GM12878 (cell line): ENCODE results near the gene GMDS. TPM values are rescaled to one million over a fixed set of nuclear protein-coding genes. Genes with fewer than 3 reads are reported as not detected.

Source experiments
- ATAC-seq: fragments of 200-7000 bp; cut with Tn5 transposase; 3 replicates; pipeline ENCODE4 v1.9.1; 2020; ENCODE audit warnings: mild to moderate bottlenecking, moderate library complexity
- BruUV-seq: library from RNA; stranded (reverse); fragments of 400-500 nt; replicated peaks from 2 replicates; lab custom pipeline; 2021; lab: Mats Ljungman, UMichigan
- CTCF ChIA-PET: fragments of 300-600 bp; sonication (Branson Sonifier 250); formaldehyde crosslinking; extraction: SDS; loops from one replicate; lab custom pipeline; 2021; ENCODE audit warnings: inconsistent platforms; lab: Yijun Ruan, JAX
- POLR2A ChIA-PET: fragments of 350-600 bp; formaldehyde crosslinking; extraction: SDS; loops from one replicate; lab custom pipeline; 2021; ENCODE audit warnings: inconsistent platforms; lab: Charles Lee
- RAD21 ChIA-PET: fragments of 300-600 bp; sonication (Branson Sonifier 250); formaldehyde crosslinking; loops from one replicate; lab custom pipeline; 2023; ENCODE audit warnings: antibody characterized with exemption; ENCODE audit not compliant: unreplicated experiment; lab: Charles Lee
- SMC1A ChIA-PET: fragments of 300-600 bp; sonication (Branson Sonifier 250); formaldehyde crosslinking; loops from one replicate; lab custom pipeline; 2023; ENCODE audit not compliant: unreplicated experiment, uncharacterized antibody; lab: Charles Lee
- DNase-seq: peaks from one replicate; pipeline ENCODE4 v3.0.0-alpha.2; 2011; ENCODE audit warnings: low read depth, low spot score
- FAIRE-seq: peaks from 3 replicates; lab custom pipeline; 2011; peaks lifted over from hg19 to GRCh38; lab: Jason Lieb, UNC
- H2AFZ ChIP-seq: 2 replicates; pipeline ENCODE4 v1.6.0; 2011; ENCODE audit warnings: low read depth, low read length, control low read depth; ENCODE audit not compliant: control insufficient read depth
- H3K27ac ChIP-seq: 2 replicates; pipeline ENCODE4 v1.5.1; 2011; ENCODE audit warnings: control low read depth; ENCODE audit not compliant: control insufficient read depth, insufficient read depth
- H3K27me3 ChIP-seq, 2 experiments: replicated peaks in 1 of 2; 2 replicates each; pipeline versions ENCODE4 v1.6.0 to v1.6.1; 2011; ENCODE audit warnings: low read length in 1 of 2; ENCODE audit not compliant: control insufficient read depth in 2 of 2, insufficient read depth in 2 of 2
- H3K36me3 ChIP-seq, 2 experiments: 2 replicates each; pipeline ENCODE4 v1.5.1; 2011; ENCODE audit warnings: low read length in 1 of 2; ENCODE audit not compliant: control insufficient read depth in 2 of 2, insufficient read depth in 2 of 2
- H3K4me1 ChIP-seq: 2 replicates; pipeline ENCODE4 v1.6.1; 2011; ENCODE audit warnings: mild to moderate bottlenecking, low read length, moderate library complexity, mixed read lengths; ENCODE audit not compliant: control insufficient read depth, insufficient read depth
- H3K4me2 ChIP-seq: 2 replicates; pipeline ENCODE4 v1.6.0; 2011; ENCODE audit warnings: control low read depth; ENCODE audit not compliant: control insufficient read depth, insufficient read depth
- H3K4me3 ChIP-seq: fragments of 200-600 bp; sonication (generic); 2 replicates; pipeline ENCODE4 v1.5.1; 2016
- H3K79me2 ChIP-seq: 2 replicates; pipeline ENCODE4 v1.6.0; 2011; ENCODE audit warnings: low read length; ENCODE audit not compliant: control insufficient read depth, insufficient read depth
- H3K9ac ChIP-seq: 2 replicates; pipeline ENCODE4 v1.8.0; 2011; ENCODE audit warnings: low read length, control low read depth, mixed read lengths; ENCODE audit not compliant: control insufficient read depth, insufficient read depth
- H3K9me3 ChIP-seq: replicated peaks from 3 replicates; pipeline ENCODE4 v1.5.1; 2011; ENCODE audit warnings: mild to moderate bottlenecking, low read length; ENCODE audit not compliant: control insufficient read depth, insufficient read depth
- H4K20me1 ChIP-seq: 2 replicates; pipeline ENCODE4 v1.6.0; 2011; ENCODE audit not compliant: control insufficient read depth, insufficient read depth
- CHD1 ChIP-seq: IDR thresholded peaks from 2 replicates; pipeline ENCODE4 v1.6.1; 2012; ENCODE audit warnings: low read depth, low read length, improper control_type of control experiment
- FOXM1 ChIP-seq: IDR thresholded peaks from 2 replicates; pipeline ENCODE4 v1.6.1; 2012; ENCODE audit warnings: low read depth, mild to moderate bottlenecking, inconsistent platforms, low read length, moderate library complexity
- GATAD2B ChIP-seq: fragments of 450-650 bp; conservative IDR thresholded peaks from 2 replicates; pipeline ENCODE4 v1.6.1; 2017; ENCODE audit warnings: low read depth, mild to moderate bottlenecking, moderate library complexity
- IRF4 ChIP-seq: IDR thresholded peaks from 2 replicates; pipeline ENCODE4 v1.6.1; 2011; ENCODE audit warnings: low read depth, low read length
- NFYA ChIP-seq: IDR thresholded peaks from 2 replicates; pipeline ENCODE4 v1.6.1; 2011; ENCODE audit warnings: low read depth, mild to moderate bottlenecking, low read length, improper control_type of control experiment, borderline replicate concordance
- NR2F1 ChIP-seq: fragments of 450-650 bp; conservative IDR thresholded peaks from 2 replicates; pipeline ENCODE4 v1.6.1; 2017; ENCODE audit warnings: mild to moderate bottlenecking
- POLR2AphosphoS2 ChIP-seq: IDR thresholded peaks from 2 replicates; pipeline ENCODE4 v1.6.1; 2011; ENCODE audit warnings: low read depth, mild to moderate bottlenecking, low read length, improper control_type of control experiment, moderate library complexity
- RUNX3 ChIP-seq: IDR thresholded peaks from 2 replicates; pipeline ENCODE4 v1.6.1; 2012; ENCODE audit warnings: low read length, inconsistent platforms
- SRF ChIP-seq, 2 experiments: IDR thresholded peaks; 2 replicates each; pipeline ENCODE4 v1.6.1; 2011; ENCODE audit warnings: low read depth in 2 of 2, low read length in 2 of 2, mild to moderate bottlenecking in 1 of 2, moderate library complexity in 1 of 2
- ZNF24 ChIP-seq: fragments of 450-650 bp; IDR thresholded peaks from 2 replicates; pipeline ENCODE4 v1.6.1; 2017; ENCODE audit warnings: antibody characterized with exemption, mild to moderate bottlenecking
- ZSCAN29 ChIP-seq: fragments of 450-650 bp; IDR thresholded peaks from 2 replicates; pipeline ENCODE4 v1.6.1; 2017; ENCODE audit warnings: mild to moderate bottlenecking, moderate library complexity
- WGBS: methylation state at CpG from one replicate; pipeline ENCODE4 v1.1.6; 2016; ENCODE audit warnings: low lambda C conversion rate; ENCODE audit not compliant: insufficient replicate concordance, insufficient coverage; ENCODE audit errors: missing lambda C conversion rate; 5-methylcytosine and 5-hydroxymethylcytosine counted together
- in situ Hi-C: fragments of 300-500 bp; cut with MboI; formaldehyde crosslinking; loops from 9 replicates; pipeline ENCODE4 v1.14.3; 2018; ENCODE audit warnings: mixed read lengths
- intact Hi-C: fragments of 100-400 bp; cut with micrococcal nuclease; formaldehyde crosslinking; loops from one replicate; pipeline ENCODE4 v1.14.2; 2022; ENCODE audit not compliant: unreplicated experiment
- polyA plus RNA-seq, 11 experiments: library from polyadenylated mRNA; depleted of rRNA in 4 of 11; unstranded in 6 of 11; stranded (reverse) in 5 of 11; fragments of >200 nt; fragmentation: Nextera tagmentation in 4 of 11; fragmentation: Illumina TruSeq in 1 of 11; extraction: Ambion mirVana in 4 of 11; extraction: Trizol in 1 of 11; gene quantifications; 1 replicate in 1 of 11; 2 replicates in 10 of 11; pipeline versions ENCODE4 v1.2.1 to v1.2.3, GENCODE V29; 2011 to 2016; ENCODE audit warnings: inconsistent platforms in 2 of 11, missing spikeins in 2 of 11, low read depth in 1 of 11
- total RNA-seq, 4 experiments: library from RNA; depleted of rRNA in 3 of 4; stranded (reverse); fragments of >200 nt in 3 of 4; fragmentation: Illumina TruSeq in 1 of 4; extraction: Trizol in 1 of 4; gene quantifications; 2 replicates each; pipeline versions ENCODE4 v1.2.1 to v1.2.3, GENCODE V29; 2013 to 2021
- TF ChIP-seq, protein P1 (sequence below): fragments of 450-650 bp; IDR thresholded peaks from 2 replicates; pipeline ENCODE4 v1.6.1; 2016; ENCODE audit warnings: mild to moderate bottlenecking
- TF ChIP-seq, protein P2 (sequence below): IDR thresholded peaks from 2 replicates; pipeline ENCODE4 v1.6.1; 2012; ENCODE audit warnings: mild to moderate bottlenecking, low read depth, low read length
- TF ChIP-seq, protein P3 (sequence below): IDR thresholded peaks from 2 replicates; pipeline ENCODE4 v1.6.1; 2012; ENCODE audit warnings: low read length, inconsistent platforms
- TF ChIP-seq, protein P4 (sequence below): IDR thresholded peaks from 2 replicates; pipeline ENCODE4 v1.6.1; 2012; ENCODE audit warnings: low read depth, low read length, improper control_type of control experiment
- TF ChIP-seq, protein P5 (sequence below): fragments of 450-650 bp; IDR thresholded peaks from 2 replicates; pipeline ENCODE4 v1.6.1; 2016; ENCODE audit warnings: mild to moderate bottlenecking

GMDS gene
- total and polyA plus RNA-seq, 10 of the 15 experiments (the other 5 are each of a cell fraction or from before 2014, with no cell fraction given), result 0.61 to 53.8 (median 29.3) TPM

DNA sequence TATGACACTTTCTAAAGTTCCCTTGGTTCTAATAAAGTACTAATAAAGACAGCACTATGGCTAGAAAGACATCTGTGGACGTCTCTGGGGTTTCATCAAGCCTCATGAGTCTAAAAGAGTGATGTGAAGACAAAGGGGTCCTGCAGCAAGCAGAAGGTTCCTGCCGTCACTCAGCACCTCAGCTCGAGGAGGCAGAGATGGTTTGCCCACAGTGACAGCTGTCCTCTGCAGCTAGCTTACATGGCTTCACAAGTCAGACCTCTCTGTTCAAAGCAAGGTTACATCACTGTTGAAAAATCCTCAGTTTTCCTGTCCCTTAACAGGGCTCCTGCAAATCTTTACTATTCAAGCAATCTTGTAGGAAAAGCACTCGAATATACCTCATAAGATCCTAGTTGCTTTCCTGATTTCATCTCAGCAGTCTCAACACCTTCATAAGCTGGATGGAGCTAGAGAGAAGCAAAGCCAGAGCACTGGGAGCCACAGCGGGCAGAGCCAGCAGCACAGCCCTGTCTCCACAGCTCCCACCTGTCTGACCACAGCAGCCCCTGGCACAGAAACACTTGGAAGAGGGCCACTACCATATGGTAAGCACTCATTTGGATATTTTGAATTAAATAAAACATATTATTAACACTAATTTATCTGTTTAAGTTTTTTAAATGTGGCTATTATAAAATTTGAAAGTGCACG, 202.3 kb downstream of the GMDS start:
- TF ChIP-seq ZNF24 (no peak), RUNX3 (no peak), IRF4 (no peak), FOXM1 (no peak), GATAD2B (no peak), ZSCAN29 (no peak), SRF (IDR thresholded peaks at IDR 0.05; ENCODE audit: low read depth in 2 of 2, low read length in 2 of 2) (no peak), POLR2AphosphoS2 (no peak), NR2F1 (no peak), CHD1 (no peak), NFYA (no peak)
- TF ChIP-seq, protein P1, sequence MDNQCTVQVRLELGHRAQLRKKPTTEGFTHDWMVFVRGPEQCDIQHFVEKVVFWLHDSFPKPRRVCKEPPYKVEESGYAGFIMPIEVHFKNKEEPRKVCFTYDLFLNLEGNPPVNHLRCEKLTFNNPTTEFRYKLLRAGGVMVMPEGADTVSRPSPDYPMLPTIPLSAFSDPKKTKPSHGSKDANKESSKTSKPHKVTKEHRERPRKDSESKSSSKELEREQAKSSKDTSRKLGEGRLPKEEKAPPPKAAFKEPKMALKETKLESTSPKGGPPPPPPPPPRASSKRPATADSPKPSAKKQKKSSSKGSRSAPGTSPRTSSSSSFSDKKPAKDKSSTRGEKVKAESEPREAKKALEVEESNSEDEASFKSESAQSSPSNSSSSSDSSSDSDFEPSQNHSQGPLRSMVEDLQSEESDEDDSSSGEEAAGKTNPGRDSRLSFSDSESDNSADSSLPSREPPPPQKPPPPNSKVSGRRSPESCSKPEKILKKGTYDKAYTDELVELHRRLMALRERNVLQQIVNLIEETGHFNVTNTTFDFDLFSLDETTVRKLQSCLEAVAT, result no peak
- TF ChIP-seq, protein P2, sequence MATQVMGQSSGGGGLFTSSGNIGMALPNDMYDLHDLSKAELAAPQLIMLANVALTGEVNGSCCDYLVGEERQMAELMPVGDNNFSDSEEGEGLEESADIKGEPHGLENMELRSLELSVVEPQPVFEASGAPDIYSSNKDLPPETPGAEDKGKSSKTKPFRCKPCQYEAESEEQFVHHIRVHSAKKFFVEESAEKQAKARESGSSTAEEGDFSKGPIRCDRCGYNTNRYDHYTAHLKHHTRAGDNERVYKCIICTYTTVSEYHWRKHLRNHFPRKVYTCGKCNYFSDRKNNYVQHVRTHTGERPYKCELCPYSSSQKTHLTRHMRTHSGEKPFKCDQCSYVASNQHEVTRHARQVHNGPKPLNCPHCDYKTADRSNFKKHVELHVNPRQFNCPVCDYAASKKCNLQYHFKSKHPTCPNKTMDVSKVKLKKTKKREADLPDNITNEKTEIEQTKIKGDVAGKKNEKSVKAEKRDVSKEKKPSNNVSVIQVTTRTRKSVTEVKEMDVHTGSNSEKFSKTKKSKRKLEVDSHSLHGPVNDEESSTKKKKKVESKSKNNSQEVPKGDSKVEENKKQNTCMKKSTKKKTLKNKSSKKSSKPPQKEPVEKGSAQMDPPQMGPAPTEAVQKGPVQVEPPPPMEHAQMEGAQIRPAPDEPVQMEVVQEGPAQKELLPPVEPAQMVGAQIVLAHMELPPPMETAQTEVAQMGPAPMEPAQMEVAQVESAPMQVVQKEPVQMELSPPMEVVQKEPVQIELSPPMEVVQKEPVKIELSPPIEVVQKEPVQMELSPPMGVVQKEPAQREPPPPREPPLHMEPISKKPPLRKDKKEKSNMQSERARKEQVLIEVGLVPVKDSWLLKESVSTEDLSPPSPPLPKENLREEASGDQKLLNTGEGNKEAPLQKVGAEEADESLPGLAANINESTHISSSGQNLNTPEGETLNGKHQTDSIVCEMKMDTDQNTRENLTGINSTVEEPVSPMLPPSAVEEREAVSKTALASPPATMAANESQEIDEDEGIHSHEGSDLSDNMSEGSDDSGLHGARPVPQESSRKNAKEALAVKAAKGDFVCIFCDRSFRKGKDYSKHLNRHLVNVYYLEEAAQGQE, result no peak
- TF ChIP-seq, protein P3, sequence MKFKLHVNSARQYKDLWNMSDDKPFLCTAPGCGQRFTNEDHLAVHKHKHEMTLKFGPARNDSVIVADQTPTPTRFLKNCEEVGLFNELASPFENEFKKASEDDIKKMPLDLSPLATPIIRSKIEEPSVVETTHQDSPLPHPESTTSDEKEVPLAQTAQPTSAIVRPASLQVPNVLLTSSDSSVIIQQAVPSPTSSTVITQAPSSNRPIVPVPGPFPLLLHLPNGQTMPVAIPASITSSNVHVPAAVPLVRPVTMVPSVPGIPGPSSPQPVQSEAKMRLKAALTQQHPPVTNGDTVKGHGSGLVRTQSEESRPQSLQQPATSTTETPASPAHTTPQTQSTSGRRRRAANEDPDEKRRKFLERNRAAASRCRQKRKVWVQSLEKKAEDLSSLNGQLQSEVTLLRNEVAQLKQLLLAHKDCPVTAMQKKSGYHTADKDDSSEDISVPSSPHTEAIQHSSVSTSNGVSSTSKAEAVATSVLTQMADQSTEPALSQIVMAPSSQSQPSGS, result no peak
- TF ChIP-seq, protein P4, sequence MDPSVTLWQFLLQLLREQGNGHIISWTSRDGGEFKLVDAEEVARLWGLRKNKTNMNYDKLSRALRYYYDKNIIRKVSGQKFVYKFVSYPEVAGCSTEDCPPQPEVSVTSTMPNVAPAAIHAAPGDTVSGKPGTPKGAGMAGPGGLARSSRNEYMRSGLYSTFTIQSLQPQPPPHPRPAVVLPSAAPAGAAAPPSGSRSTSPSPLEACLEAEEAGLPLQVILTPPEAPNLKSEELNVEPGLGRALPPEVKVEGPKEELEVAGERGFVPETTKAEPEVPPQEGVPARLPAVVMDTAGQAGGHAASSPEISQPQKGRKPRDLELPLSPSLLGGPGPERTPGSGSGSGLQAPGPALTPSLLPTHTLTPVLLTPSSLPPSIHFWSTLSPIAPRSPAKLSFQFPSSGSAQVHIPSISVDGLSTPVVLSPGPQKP, result no peak
- TF ChIP-seq, protein P5, sequence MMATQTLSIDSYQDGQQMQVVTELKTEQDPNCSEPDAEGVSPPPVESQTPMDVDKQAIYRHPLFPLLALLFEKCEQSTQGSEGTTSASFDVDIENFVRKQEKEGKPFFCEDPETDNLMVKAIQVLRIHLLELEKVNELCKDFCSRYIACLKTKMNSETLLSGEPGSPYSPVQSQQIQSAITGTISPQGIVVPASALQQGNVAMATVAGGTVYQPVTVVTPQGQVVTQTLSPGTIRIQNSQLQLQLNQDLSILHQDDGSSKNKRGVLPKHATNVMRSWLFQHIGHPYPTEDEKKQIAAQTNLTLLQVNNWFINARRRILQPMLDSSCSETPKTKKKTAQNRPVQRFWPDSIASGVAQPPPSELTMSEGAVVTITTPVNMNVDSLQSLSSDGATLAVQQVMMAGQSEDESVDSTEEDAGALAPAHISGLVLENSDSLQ, result no peak
- ATAC-seq (no peak), FAIRE-seq (no peak), DNase-seq (no peak)
- no peaks in the 10 kb centered on the region for H4K20me1 ChIP-seq
- BruUV-seq, result no TSS peak
- no peak overlapping the region for H3K27ac ChIP-seq
- CTCF ChIA-PET, result no interaction called here
- no peaks in the 10 kb centered on the region for H3K4me1 ChIP-seq
- H3K9ac ChIP-seq, result no peak overlapping the region
- H3K9me3 ChIP-seq, result no peaks in the 10 kb centered on the region
- H3K79me2 ChIP-seq, result no peaks in the 10 kb centered on the region
- RAD21 ChIA-PET, result no interaction called here
- 78% methylated on average over 6 of the region's 6 CpGs for WGBS
- H3K4me2 ChIP-seq, result no peak overlapping the region
- SMC1A ChIA-PET, result interaction anchor here (0.5 kb wide), 1 partner anchor 371 kb away, joined by 3 read pairs; no protein-coding TSS in a partner anchor
- no peaks in the 10 kb centered on the region for H3K36me3 ChIP-seq
- H3K27me3 ChIP-seq, result no peaks in the 10 kb centered on the region
- no peak overlapping the region for H2AFZ ChIP-seq
- no peak overlapping the region for H3K4me3 ChIP-seq
- in situ Hi-C loops (no loop called here), intact Hi-C loops (no loop called here)
- POLR2A ChIA-PET, result interaction anchor here (0.7 kb wide), 1 partner anchor 1006 kb away, joined by 3 read pairs; no protein-coding TSS in a partner anchor
